IPS DF 6.9 (cell line): ENCODE measurements around the gene KDM3A.

Experiments
- DNase-seq: peaks from one replicate; pipeline ENCODE4 v3.0.0-alpha.2; 2013; ENCODE audit warnings: low read depth, low spot score
- H3K27ac ChIP-seq: one replicate; pipeline ENCODE4 v1.5.1; 2013; ENCODE audit warnings: low read length, control low read depth
- H3K27me3 ChIP-seq: 2 replicates; pipeline ENCODE4 v1.6.1; 2013; ENCODE audit warnings: mild to moderate bottlenecking, low read length; ENCODE audit not compliant: control insufficient read depth, insufficient read depth
- H3K36me3 ChIP-seq: 2 replicates; pipeline ENCODE4 v1.6.1; 2013; ENCODE audit warnings: low read length; ENCODE audit not compliant: control insufficient read depth, insufficient read depth
- H3K4me1 ChIP-seq: 2 replicates; pipeline ENCODE4 v1.6.1; 2013; ENCODE audit warnings: low read length; ENCODE audit not compliant: control insufficient read depth, insufficient read depth
- H3K4me3 ChIP-seq: 2 replicates; pipeline ENCODE4 v1.5.1; 2013; ENCODE audit warnings: mild to moderate bottlenecking, low read length
- H3K9me3 ChIP-seq: 2 replicates; pipeline ENCODE4 v1.6.1; 2013; ENCODE audit warnings: low read length, inconsistent platforms; ENCODE audit not compliant: control insufficient read depth, insufficient read depth
- WGBS: extraction: QIAGEN DNeasy Blood & Tissue Kit; methylation state at CpG from one replicate; pipeline ENCODE4 v1.1.7; 2013; ENCODE audit warnings: mixed read lengths, missing lambda C conversion rate; ENCODE audit not compliant: insufficient read length, insufficient coverage; 5-methylcytosine and 5-hydroxymethylcytosine counted together

KDM3A gene

GRCh38 chr2:86435531-86435930 is 5.6 kb upstream of the KDM3A start:
- Histone ChIP-seq H3K9me3 (no peaks in the 10 kb centered on the region; the same call in 1 of the 2 replicates), H3K27me3 (no peaks in the 10 kb centered on the region), H3K4me3 (no peak overlapping the region), H3K36me3 (no peaks in the 10 kb centered on the region), H3K4me1 (no peaks in the 10 kb centered on the region), H3K27ac (no peak overlapping the region)
- no peak for DNase-seq
- WGBS, result no CpG with 5 or more reads among the region's 4 CpGs

GRCh38 chr2:86436328-86436727 is 4.8 kb upstream of the KDM3A start:
- Histone ChIP-seq H3K9me3 (no peaks in the 10 kb centered on the region; the same call in 1 of the 2 replicates), H3K4me3 (no peak overlapping the region), H3K4me1 (no peaks in the 10 kb centered on the region), H3K36me3 (no peaks in the 10 kb centered on the region), H3K27ac (no peak overlapping the region), H3K27me3 (no peaks in the 10 kb centered on the region)
- no peak for DNase-seq

- no peak overlapping the region for H3K27ac ChIP-seq
- H3K36me3 ChIP-seq, result no peaks in the 10 kb centered on the region
- H3K4me3 ChIP-seq, result no peak overlapping the region
- no CpG with 5 or more reads among the region's 3 CpGs for WGBS
- H3K27me3 ChIP-seq, result no peaks in the 10 kb centered on the region
- DNase-seq, result no peak
- no peaks in the 10 kb centered on the region; the same call in 1 of the 2 replicates for H3K9me3 ChIP-seq
- H3K4me1 ChIP-seq, result no peaks in the 10 kb centered on the region; the same call in 1 of the 2 replicates
Measured at GRCh38 chr2:86439879-86440630, 1.1 kb upstream of the KDM3A start.

- H3K4me1 ChIP-seq, result no peaks in the 10 kb centered on the region; the same call in 1 of the 2 replicates
- DNase-seq, result no peak
- WGBS, result no CpG with 5 or more reads among the region's 59 CpGs
- H3K36me3 ChIP-seq, result no peaks in the 10 kb centered on the region
- no peaks in the 10 kb centered on the region for H3K27me3 ChIP-seq
- H3K9me3 ChIP-seq, result no peaks in the 10 kb centered on the region; the same call in 1 of the 2 replicates
- H3K27ac ChIP-seq, result no peak overlapping the region
- H3K4me3 ChIP-seq, result peak overlapping the region; percentile 65; the same call in 1 of the 2 replicates
Measured at GRCh38 chr2:86441392-86441881, 266 bp downstream of the KDM3A start.

GRCh38 chr2:86441882-86442641 is 891 bp downstream of the KDM3A start:
- Histone ChIP-seq H3K4me3 (peak overlapping the region; percentile 65; the same call in 1 of the 2 replicates), H3K9me3 (no peaks in the 10 kb centered on the region; the same call in 1 of the 2 replicates), H3K27me3 (no peaks in the 10 kb centered on the region), H3K36me3 (no peaks in the 10 kb centered on the region), H3K4me1 (no peaks in the 10 kb centered on the region; the same call in 1 of the 2 replicates), H3K27ac (no peak overlapping the region)
- no peak for DNase-seq
- WGBS, result no CpG with 5 or more reads among the region's 53 CpGs

GRCh38 chr2:86442642-86443005 is 1.5 kb downstream of the KDM3A start:
- Histone ChIP-seq H3K9me3 (no peaks in the 10 kb centered on the region; the same call in 1 of the 2 replicates), H3K27me3 (no peaks in the 10 kb centered on the region), H3K4me3 (peak overlapping the region; percentile 65; the same call in 1 of the 2 replicates), H3K27ac (no peak overlapping the region), H3K36me3 (no peaks in the 10 kb centered on the region), H3K4me1 (no peaks in the 10 kb centered on the region; the same call in 1 of the 2 replicates)
- WGBS, result no CpG with 5 or more reads among the region's 5 CpGs
- DNase-seq, result peak; percentile 29

GRCh38 chr2:86443631-86444350 is 2.6 kb downstream of the KDM3A start:
- Histone ChIP-seq H3K27ac (no peak overlapping the region), H3K27me3 (no peaks in the 10 kb centered on the region), H3K36me3 (no peaks in the 10 kb centered on the region), H3K4me3 (no peak overlapping the region), H3K9me3 (no peaks in the 10 kb centered on the region; the same call in 1 of the 2 replicates), H3K4me1 (no peaks in the 10 kb centered on the region; the same call in 1 of the 2 replicates)
- DNase-seq, result no peak
- WGBS, result no CpG with 5 or more reads among the region's 7 CpGs

- no CpG with 5 or more reads among the region's 4 CpGs for WGBS
- Histone ChIP-seq H3K4me3 (no peak overlapping the region), H3K4me1 (no peaks in the 10 kb centered on the region; the same call in 1 of the 2 replicates), H3K36me3 (no peaks in the 10 kb centered on the region), H3K27ac (no peak overlapping the region), H3K9me3 (no peaks in the 10 kb centered on the region), H3K27me3 (no peaks in the 10 kb centered on the region)
- DNase-seq, result no peak
Measured at GRCh38 chr2:86445436-86445835, 4.3 kb downstream of the KDM3A start.

GRCh38 chr2:86446060-86446459 is 4.9 kb downstream of the KDM3A start:
- H3K4me3 ChIP-seq, result no peak overlapping the region
- H3K9me3 ChIP-seq, result no peaks in the 10 kb centered on the region
- no peaks in the 10 kb centered on the region for H3K27me3 ChIP-seq
- no peak overlapping the region for H3K27ac ChIP-seq
- no CpG with 5 or more reads among the region's 2 CpGs for WGBS
- H3K36me3 ChIP-seq, result peaks cover under 1% of the 10 kb centered on the region; the same call in 1 of the 2 replicates
- DNase-seq, result no peak
- no peaks in the 10 kb centered on the region; the same call in 1 of the 2 replicates for H3K4me1 ChIP-seq

GRCh38 chr2:86453836-86454235 is 12.7 kb downstream of the KDM3A start:
- Histone ChIP-seq H3K4me1 (no peaks in the 10 kb centered on the region), H3K9me3 (no peaks in the 10 kb centered on the region), H3K27ac (no peak overlapping the region), H3K36me3 (peaks cover 14% of the 10 kb centered on the region; the same call in 1 of the 2 replicates), H3K4me3 (no peak overlapping the region), H3K27me3 (no peaks in the 10 kb centered on the region)
- no peak for DNase-seq
- WGBS, result no CpG with 5 or more reads among the region's 2 CpGs
